Astrocyte of the cerebellum (primary cell): ENCODE results near the gene ANKRD24.
A peak's percentile ranks its signal among the peaks of the same experiment; 100 is the strongest.
"Not testable (repeated sequence)": the region's sequence is repeated elsewhere in the genome, so short reads cannot be mapped to it uniquely, and the experiment has no call there.

Experiments used
- DNase-seq: peaks from one replicate; pipeline ENCODE4 v3.0.0-alpha.2; 2011; ENCODE audit warnings: low read depth
- H3K4me3 ChIP-seq: 2 replicates; pipeline ENCODE4 v1.5.1; 2011; ENCODE audit warnings: mild to moderate bottlenecking, low read depth, low read length, moderate library complexity
- in situ Hi-C: cut with HindIII; loops from 2 replicates; pipeline ENCODE4 v1.10.0; 2017; ENCODE audit warnings: low sequenced_read_pairs
- TF ChIP-seq, protein P1 (sequence below): IDR thresholded peaks from 2 replicates; pipeline ENCODE4 v1.5.1; 2012; ENCODE audit warnings: low read length, low read depth, moderate library complexity, mild to moderate bottlenecking; ENCODE audit errors: missing control alignments

ANKRD24 gene

DNA sequence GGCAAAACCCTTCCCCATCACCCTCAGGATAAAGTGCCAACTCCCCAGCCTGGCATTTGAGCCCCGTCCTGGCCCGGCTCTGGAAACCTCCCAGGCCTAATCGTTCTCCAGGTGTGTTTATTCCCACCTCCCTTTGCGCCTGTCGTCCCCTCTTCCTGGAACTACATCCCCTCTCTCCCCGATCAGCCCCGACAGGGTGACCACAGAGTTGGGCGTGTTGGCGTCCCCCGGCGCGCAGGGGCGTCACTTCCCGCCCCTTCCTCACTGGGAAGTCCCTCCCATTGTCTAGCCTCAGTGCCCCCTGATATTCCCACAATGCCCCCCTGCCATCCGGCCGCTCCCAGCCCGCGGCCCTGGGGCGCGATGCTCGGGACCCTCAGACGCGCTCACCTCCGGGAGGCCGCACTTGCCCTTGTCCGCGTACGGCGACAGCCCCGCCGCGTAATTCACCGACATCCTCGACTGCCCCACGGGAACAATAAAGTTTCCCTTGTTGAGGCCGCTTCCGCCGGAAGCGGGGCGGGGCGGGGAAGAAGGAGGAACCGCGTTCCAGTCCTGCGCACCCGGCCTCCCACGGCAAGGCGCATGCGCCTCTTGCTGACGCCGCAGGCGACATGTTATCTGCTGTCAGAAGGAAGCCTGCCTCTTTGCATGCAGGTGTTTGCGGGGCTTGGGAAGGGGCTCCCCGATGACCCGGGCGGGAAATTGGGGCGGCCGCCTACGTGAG is at the start of gene ANKRD24, which contains the start of gene SIRT6:
Gene ANKRD24 (plus strand): TSS at position 606 of the 727 bp plus-strand sequence. CDS start 3,737 bp downstream, outside the sequence.
Gene SIRT6 (minus strand): TSS at position 480 of the 727 bp plus-strand sequence. CDS start 24 bp downstream, at position 456.
- peak within 1 kb of the TSS; percentile 97 for H3K4me3 ChIP-seq
- TF ChIP-seq, protein P1, sequence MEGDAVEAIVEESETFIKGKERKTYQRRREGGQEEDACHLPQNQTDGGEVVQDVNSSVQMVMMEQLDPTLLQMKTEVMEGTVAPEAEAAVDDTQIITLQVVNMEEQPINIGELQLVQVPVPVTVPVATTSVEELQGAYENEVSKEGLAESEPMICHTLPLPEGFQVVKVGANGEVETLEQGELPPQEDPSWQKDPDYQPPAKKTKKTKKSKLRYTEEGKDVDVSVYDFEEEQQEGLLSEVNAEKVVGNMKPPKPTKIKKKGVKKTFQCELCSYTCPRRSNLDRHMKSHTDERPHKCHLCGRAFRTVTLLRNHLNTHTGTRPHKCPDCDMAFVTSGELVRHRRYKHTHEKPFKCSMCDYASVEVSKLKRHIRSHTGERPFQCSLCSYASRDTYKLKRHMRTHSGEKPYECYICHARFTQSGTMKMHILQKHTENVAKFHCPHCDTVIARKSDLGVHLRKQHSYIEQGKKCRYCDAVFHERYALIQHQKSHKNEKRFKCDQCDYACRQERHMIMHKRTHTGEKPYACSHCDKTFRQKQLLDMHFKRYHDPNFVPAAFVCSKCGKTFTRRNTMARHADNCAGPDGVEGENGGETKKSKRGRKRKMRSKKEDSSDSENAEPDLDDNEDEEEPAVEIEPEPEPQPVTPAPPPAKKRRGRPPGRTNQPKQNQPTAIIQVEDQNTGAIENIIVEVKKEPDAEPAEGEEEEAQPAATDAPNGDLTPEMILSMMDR, result no peak
- in situ Hi-C loops, result no loop called here
- peak; percentile 83 for DNase-seq

GRCh38 chr19:4134351-4134750 is 48.1 kb upstream of the ANKRD24 start:
- TF ChIP-seq, protein P1, result no peak
- in situ Hi-C loops, result loop anchor here (10.0 kb wide), 1 partner anchor 70 kb away; no protein-coding TSS in a partner anchor
- DNase-seq, result no peak
- H3K4me3 ChIP-seq, result no peak overlapping the region

DNA sequence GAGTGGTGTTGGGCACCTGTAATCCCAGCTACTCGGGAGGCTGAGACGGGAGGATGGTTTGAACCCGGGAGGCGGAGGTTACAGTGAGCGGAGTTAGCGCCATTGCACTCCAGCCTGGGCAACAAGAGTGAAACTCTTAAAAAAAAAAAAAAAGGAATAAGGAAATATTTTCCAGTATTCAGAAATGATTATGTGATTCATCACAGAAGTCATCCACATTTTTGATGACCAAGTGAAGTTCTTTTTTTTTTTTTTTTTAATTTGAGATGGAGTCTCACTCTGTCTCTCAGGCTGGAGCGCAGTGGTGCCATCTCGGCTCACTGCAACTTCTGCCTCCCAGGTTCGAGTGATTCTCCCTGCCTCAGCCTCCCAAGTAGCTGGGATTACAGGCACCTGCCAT is 47.1 kb upstream of the ANKRD24 start:
- H3K4me3 ChIP-seq, DNase-seq: not testable (repeated sequence)
- in situ Hi-C loops, result loop anchor here (10.0 kb wide), 1 partner anchor 69 kb away; no protein-coding TSS in a partner anchor

DNA sequence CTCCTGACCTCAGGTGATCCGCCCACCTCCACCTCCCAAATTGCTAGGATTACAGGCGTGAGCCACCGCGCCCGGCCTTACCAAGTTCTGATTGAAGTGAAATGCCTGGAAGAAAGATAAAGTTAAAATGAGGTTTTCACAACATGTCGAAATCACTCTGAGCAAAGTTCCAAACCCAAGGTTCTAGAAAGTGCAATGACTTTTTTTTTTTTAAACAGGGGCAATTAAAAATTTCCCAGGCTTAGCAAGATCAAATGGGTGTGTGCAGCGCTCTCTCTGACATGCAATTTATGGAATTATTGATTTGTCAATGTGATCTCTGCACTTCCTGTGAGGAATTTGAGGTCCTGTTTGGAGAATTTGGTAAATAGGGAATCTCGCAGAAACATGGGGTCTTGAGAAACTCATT is 45.8 kb upstream of the ANKRD24 start:
- TF ChIP-seq, protein P1, result no peak
- DNase-seq, result no peak
- no peak overlapping the region for H3K4me3 ChIP-seq
- in situ Hi-C loops, result loop anchor here (10.0 kb wide), 1 partner anchor 68 kb away; no protein-coding TSS in a partner anchor

DNA sequence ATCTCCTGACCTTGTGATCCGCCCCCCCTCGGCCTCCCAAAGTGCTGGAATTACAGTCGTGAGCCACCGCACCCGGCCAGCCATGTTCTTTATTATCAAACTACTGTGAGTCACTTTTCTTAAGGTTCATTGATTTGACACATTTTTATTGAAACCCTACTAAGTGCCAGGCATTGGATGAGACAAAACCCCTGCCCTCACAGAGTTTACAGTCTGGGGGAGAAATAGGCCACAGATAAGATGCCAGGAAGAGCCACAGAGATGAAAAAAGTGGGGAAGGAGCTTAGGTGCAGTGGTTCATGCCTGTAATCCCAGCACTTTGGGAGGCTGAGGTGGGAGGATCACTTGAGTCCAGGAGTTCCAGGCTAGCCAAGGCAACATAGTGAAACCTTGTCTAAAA is 44.0 kb upstream of the ANKRD24 start:
- TF ChIP-seq, protein P1, result no peak
- in situ Hi-C loops, result loop anchor here (10.0 kb wide), 1 partner anchor 66 kb away; no protein-coding TSS in a partner anchor
- no peak overlapping the region for H3K4me3 ChIP-seq
- DNase-seq, result no peak

GRCh38 chr19:4139614-4140236 is 42.8 kb upstream of the ANKRD24 start:
- DNase-seq, result no peak
- in situ Hi-C loops, result loop anchor here (10.0 kb wide), 1 partner anchor 65 kb away; no protein-coding TSS in a partner anchor
- TF ChIP-seq, protein P1, result peak; percentile 75
- no peak overlapping the region for H3K4me3 ChIP-seq
